ENCODE measurements around the gene RAC2.

The RAC2 gene

GRCh38 chr22:37281646-37282384 lies 37.7 kb upstream of the RAC2 start:
- Mint-ChIP-seq H3K27me3 (ENCODE audit: low read depth) (no peaks in the 10 kb centered on the region), H3K27ac (peak overlapping the region; percentile 99), H3K9me3 (no peaks in the 10 kb centered on the region), H3K4me1 (ENCODE audit: low read depth) (peaks cover 41% of the 10 kb centered on the region), H3K36me3 (ENCODE audit: low read depth) (peaks cover 33% of the 10 kb centered on the region), H3K4me3 (peak overlapping the region; percentile 97)

- peaks cover 27% of the 10 kb centered on the region for H3K36me3 Mint-ChIP-seq (ENCODE audit: low read depth)
- H3K9me3 Mint-ChIP-seq: no peaks in the 10 kb centered on the region
- H3K27me3 Mint-ChIP-seq (ENCODE audit: low read depth): no peaks in the 10 kb centered on the region
- H3K4me1 Mint-ChIP-seq (ENCODE audit: low read depth): peaks cover 39% of the 10 kb centered on the region
- H3K27ac Mint-ChIP-seq: peak overlapping the region; percentile 99
- no peak overlapping the region for H3K4me3 Mint-ChIP-seq
Observed at GRCh38 chr22:37281195-37281594, 37.1 kb upstream of the RAC2 start.

- no peaks in the 10 kb centered on the region for H3K27me3 Mint-ChIP-seq (ENCODE audit: low read depth)
- H3K27ac Mint-ChIP-seq: no peak overlapping the region
- H3K36me3 Mint-ChIP-seq (ENCODE audit: low read depth): peaks cover 22% of the 10 kb centered on the region
- no peak overlapping the region for H3K4me3 Mint-ChIP-seq
- no peaks in the 10 kb centered on the region for H3K9me3 Mint-ChIP-seq
- peaks cover 39% of the 10 kb centered on the region for H3K4me1 Mint-ChIP-seq (ENCODE audit: low read depth)
Observed at GRCh38 chr22:37280718-37281117, 36.6 kb upstream of the RAC2 start.

DNA sequence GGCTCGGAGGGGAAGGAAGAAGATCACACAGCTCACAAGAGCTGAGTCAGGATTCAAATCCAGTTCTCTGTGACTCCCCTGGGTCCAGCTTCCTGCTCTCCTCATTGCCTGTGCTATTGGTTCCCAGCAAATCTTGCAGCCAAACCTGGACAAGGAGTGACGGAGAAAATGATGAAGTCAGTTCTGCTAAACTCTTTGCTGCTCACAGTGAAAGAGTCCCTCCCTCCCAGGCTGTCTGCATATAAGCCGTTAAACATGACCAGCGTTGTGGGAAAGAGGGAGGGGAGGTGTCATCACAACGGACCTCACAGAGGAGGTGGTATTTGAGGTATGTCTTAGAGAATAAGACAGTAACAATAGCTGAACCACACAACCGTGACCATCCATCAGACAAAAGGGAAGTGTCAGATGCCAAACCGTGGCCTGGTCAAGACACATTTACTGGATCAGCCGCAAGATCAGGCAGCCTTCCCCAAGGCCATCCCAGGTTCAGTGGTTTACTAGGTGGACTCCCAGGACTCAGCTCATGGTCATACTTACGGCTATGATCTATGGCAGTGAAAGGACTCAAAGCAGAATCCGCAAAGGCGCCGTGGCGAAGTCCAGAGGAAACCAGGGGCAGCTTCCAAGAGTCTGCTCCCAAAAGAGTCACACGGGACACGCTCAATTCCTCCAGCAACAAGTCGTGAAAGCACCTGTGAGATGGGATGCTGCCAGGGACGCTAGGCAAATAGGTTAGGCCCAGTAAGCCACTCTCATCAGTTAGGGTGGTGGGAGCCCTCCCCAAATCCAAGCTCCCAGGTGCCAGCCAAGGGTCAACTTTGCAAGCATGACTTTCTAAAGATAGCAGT lies 35.5 kb upstream of the RAC2 start:
- Mint-ChIP-seq H3K27ac (no peak overlapping the region), H3K9me3 (no peaks in the 10 kb centered on the region), H3K36me3 (ENCODE audit: low read depth) (peaks cover 17% of the 10 kb centered on the region), H3K4me1 (ENCODE audit: low read depth) (peaks cover 45% of the 10 kb centered on the region), H3K27me3 (ENCODE audit: low read depth) (no peaks in the 10 kb centered on the region), H3K4me3 (no peak overlapping the region)

- Mint-ChIP-seq H3K4me1 (ENCODE audit: low read depth) (peaks cover 47% of the 10 kb centered on the region), H3K4me3 (no peak overlapping the region), H3K9me3 (no peaks in the 10 kb centered on the region), H3K27ac (no peak overlapping the region), H3K27me3 (ENCODE audit: low read depth) (no peaks in the 10 kb centered on the region), H3K36me3 (ENCODE audit: low read depth) (peaks cover 11% of the 10 kb centered on the region)
Observed at GRCh38 chr22:37278261-37278660, 34.2 kb upstream of the RAC2 start.

GRCh38 chr22:37277384-37277783 lies 33.3 kb upstream of the RAC2 start:
- Mint-ChIP-seq H3K9me3 (no peaks in the 10 kb centered on the region), H3K27ac (no peak overlapping the region), H3K4me3 (no peak overlapping the region), H3K36me3 (ENCODE audit: low read depth) (peaks cover 3% of the 10 kb centered on the region), H3K4me1 (ENCODE audit: low read depth) (peaks cover 46% of the 10 kb centered on the region), H3K27me3 (ENCODE audit: low read depth) (no peaks in the 10 kb centered on the region)

DNA sequence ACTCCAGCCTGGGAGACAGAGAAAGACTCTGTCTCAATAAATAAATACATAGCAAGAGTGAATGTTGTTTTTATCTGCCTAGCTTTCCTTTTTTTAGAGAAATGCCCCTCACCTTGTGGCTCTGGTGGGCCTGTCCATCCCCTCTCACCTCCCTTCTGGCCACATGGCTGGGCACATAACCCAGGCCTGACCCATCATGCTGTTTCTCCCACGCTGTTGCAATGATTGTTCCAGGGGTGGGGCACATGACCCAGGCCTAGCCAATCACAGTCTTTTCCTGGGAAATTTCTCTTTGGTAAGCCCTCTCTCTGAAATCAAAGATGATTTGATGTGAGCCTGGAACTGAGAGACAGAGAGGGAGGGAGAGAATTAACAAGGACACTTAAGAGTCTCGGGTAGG lies 32.7 kb upstream of the RAC2 start:
- H3K4me3 Mint-ChIP-seq: no peak overlapping the region
- H3K4me1 Mint-ChIP-seq (ENCODE audit: low read depth): peaks cover 42% of the 10 kb centered on the region
- no peaks in the 10 kb centered on the region for H3K27me3 Mint-ChIP-seq (ENCODE audit: low read depth)
- peak overlapping the region; percentile 20 for H3K27ac Mint-ChIP-seq
- H3K9me3 Mint-ChIP-seq: no peaks in the 10 kb centered on the region
- no peaks in the 10 kb centered on the region for H3K36me3 Mint-ChIP-seq (ENCODE audit: low read depth)

- H3K36me3 Mint-ChIP-seq (ENCODE audit: low read depth): no peaks in the 10 kb centered on the region
- no peak overlapping the region for H3K4me3 Mint-ChIP-seq
- no peaks in the 10 kb centered on the region for H3K9me3 Mint-ChIP-seq
- peak overlapping the region; percentile 82 for H3K27ac Mint-ChIP-seq
- H3K27me3 Mint-ChIP-seq (ENCODE audit: low read depth): no peaks in the 10 kb centered on the region
- peaks cover 38% of the 10 kb centered on the region for H3K4me1 Mint-ChIP-seq (ENCODE audit: low read depth)
Observed at GRCh38 chr22:37275622-37276021, 31.6 kb upstream of the RAC2 start.

DNA sequence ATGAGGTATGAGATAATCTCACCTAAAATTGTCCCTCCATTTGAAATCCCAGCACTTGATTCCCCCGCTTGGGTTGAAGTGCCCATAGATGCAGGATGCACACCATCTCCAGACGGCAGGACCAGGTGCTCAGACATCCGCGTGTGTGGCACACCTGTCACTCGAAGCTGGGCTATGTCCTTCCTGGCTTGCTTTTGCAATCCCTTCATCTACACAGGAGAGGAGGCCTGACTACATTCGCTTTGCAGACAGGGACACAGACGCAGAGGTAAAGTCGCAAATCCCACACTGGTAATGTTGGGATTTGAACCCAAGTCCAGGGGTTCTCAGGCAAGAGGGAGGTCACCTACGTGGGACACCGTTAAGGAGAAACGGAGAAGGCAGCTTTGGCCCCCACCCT lies 31.1 kb upstream of the RAC2 start:
- no peak overlapping the region for H3K27ac Mint-ChIP-seq
- peaks cover 41% of the 10 kb centered on the region for H3K4me1 Mint-ChIP-seq (ENCODE audit: low read depth)
- H3K4me3 Mint-ChIP-seq: no peak overlapping the region
- no peaks in the 10 kb centered on the region for H3K9me3 Mint-ChIP-seq
- H3K27me3 Mint-ChIP-seq (ENCODE audit: low read depth): no peaks in the 10 kb centered on the region
- H3K36me3 Mint-ChIP-seq (ENCODE audit: low read depth): no peaks in the 10 kb centered on the region

DNA sequence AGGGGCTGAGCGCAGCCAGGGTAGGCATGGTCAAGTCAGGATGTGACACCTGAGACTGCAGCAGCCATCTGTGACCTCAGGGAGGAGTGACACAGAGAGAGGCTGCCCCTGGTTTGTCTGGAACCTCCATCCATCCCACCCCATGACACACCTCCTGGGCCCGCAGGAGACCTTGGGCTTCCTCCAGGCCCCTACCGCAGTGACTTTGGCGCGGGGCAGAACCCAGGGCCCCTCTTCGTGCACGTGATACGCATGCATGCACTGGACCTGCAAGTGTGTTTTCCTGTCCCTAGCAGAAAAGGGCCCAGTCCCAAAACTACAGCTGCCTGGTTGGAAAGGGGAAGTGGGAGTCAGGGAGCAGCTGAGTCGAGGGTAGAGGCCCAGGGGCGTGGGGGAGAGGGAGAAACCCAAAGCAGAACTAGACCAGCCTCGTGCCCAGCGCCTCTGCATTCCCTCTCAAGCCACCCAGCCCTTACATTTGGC lies 30.4 kb upstream of the RAC2 start:
- H3K4me3 Mint-ChIP-seq: peak overlapping the region; percentile 12
- no peaks in the 10 kb centered on the region for H3K36me3 Mint-ChIP-seq (ENCODE audit: low read depth)
- peak overlapping the region; percentile 46 for H3K27ac Mint-ChIP-seq
- H3K4me1 Mint-ChIP-seq (ENCODE audit: low read depth): peaks cover 47% of the 10 kb centered on the region
- no peaks in the 10 kb centered on the region for H3K27me3 Mint-ChIP-seq (ENCODE audit: low read depth)
- H3K9me3 Mint-ChIP-seq: no peaks in the 10 kb centered on the region

DNA sequence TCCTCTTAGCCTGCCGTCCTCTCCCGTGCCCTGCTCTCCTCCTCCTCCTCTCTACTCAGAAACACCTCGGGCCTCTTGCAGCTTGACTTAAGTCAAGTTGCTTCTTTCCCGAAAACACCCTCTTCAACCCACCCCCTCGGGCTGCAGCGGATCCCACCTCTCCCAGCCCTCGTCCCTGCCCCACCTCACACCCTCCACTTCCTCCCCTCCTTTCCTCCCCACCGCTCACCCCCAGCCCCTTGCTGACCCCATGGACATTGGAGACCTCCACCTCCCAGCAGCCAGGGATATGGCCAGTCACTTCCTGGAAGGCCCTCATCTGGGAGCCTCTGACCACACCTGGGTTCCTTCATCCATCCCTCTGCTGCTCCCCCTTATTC lies 29.8 kb upstream of the RAC2 start:
- H3K4me3 Mint-ChIP-seq: no peak overlapping the region
- no peaks in the 10 kb centered on the region for H3K36me3 Mint-ChIP-seq (ENCODE audit: low read depth)
- peaks cover 49% of the 10 kb centered on the region for H3K4me1 Mint-ChIP-seq (ENCODE audit: low read depth)
- H3K27ac Mint-ChIP-seq: peak overlapping the region; percentile 13
- no peaks in the 10 kb centered on the region for H3K9me3 Mint-ChIP-seq
- H3K27me3 Mint-ChIP-seq (ENCODE audit: low read depth): no peaks in the 10 kb centered on the region

GRCh38 chr22:37273126-37273845 lies 29.2 kb upstream of the RAC2 start:
- Mint-ChIP-seq H3K4me1 (ENCODE audit: low read depth) (peaks cover 47% of the 10 kb centered on the region), H3K27me3 (ENCODE audit: low read depth) (no peaks in the 10 kb centered on the region), H3K4me3 (no peak overlapping the region), H3K36me3 (ENCODE audit: low read depth) (no peaks in the 10 kb centered on the region), H3K27ac (peak overlapping the region; percentile 13), H3K9me3 (no peaks in the 10 kb centered on the region)

GRCh38 chr22:37270928-37271650 lies 27.0 kb upstream of the RAC2 start:
- Mint-ChIP-seq H3K4me3 (no peak overlapping the region), H3K27me3 (ENCODE audit: low read depth) (no peaks in the 10 kb centered on the region), H3K9me3 (no peaks in the 10 kb centered on the region), H3K4me1 (ENCODE audit: low read depth) (peaks cover 48% of the 10 kb centered on the region), H3K36me3 (ENCODE audit: low read depth) (no peaks in the 10 kb centered on the region), H3K27ac (no peak overlapping the region)

Data from T-helper 1 cell treated with Interleukin-12 subunit alpha and Interleukin-12 subunit beta and Interleukin-4 antibody, amounts not matched to agents 30 μg/mL and 1 μg/mL, for 36 hours (primary cell).